ENCODE measurements around the gene RALGPS1.

Gene RALGPS1

DNA sequence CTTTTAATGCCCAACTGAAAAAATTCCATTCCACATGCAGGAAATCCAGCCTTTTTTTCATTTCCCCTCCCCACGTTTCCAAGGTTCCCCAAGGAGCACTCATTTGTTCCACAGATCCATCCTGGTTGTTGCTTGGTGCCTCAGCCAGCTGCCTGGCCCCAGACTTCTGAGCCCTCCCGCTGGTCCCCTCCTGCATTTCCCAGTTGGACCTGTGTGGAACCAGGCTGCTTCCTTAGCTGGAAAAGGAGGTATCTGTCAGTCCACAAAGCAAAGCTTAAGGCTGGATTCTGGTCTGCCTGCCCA is 163.0 kb downstream of the RALGPS1 start:
- no peak for DNase-seq (ENCODE audit: low read depth in 1 of 2, low spot score in 1 of 2)

- no peak for DNase-seq (ENCODE audit: low read depth in 1 of 2, low spot score in 1 of 2)
These were observed 163.8 kb downstream of the RALGPS1 start for GRCh38 chr9:127078336-127078735.

- no peak for DNase-seq (ENCODE audit: low read depth in 1 of 2, low spot score in 1 of 2)
These were observed 164.4 kb downstream of the RALGPS1 start for GRCh38 chr9:127078988-127079387.

DNA sequence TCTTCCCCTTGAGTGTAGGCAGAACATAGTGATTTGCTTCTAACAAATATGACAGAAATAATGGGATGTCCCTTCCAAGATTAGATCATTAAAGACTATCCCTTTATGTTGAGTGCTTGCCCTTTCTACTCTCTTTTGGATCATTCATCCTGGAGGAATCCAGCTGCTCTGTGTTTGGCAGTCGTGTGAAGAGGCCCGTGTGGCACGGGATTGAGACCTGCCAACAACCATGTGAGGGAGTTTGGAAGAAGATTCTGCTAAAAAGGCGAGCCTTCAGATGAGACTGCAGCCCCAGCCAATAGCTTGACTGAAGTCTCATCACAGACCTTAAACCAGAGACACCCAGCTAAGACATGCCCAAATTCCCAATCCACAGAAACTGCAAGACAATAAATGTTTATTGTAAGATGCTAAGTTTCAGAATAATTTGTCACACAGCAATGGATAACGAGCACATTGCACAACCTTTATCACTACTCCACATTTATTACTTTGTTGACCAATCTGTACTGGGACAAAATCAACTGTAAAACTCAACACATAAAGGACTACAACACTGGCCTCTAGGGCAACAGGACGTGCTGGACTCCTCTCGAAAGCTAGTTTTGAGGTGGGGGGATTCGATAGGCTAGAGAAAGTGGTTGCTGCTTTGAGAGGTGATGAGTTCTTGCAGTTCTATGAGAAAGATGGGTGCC is 165.0 kb downstream of the RALGPS1 start:
- no peak for DNase-seq (ENCODE audit: low read depth in 1 of 2, low spot score in 1 of 2)

DNA sequence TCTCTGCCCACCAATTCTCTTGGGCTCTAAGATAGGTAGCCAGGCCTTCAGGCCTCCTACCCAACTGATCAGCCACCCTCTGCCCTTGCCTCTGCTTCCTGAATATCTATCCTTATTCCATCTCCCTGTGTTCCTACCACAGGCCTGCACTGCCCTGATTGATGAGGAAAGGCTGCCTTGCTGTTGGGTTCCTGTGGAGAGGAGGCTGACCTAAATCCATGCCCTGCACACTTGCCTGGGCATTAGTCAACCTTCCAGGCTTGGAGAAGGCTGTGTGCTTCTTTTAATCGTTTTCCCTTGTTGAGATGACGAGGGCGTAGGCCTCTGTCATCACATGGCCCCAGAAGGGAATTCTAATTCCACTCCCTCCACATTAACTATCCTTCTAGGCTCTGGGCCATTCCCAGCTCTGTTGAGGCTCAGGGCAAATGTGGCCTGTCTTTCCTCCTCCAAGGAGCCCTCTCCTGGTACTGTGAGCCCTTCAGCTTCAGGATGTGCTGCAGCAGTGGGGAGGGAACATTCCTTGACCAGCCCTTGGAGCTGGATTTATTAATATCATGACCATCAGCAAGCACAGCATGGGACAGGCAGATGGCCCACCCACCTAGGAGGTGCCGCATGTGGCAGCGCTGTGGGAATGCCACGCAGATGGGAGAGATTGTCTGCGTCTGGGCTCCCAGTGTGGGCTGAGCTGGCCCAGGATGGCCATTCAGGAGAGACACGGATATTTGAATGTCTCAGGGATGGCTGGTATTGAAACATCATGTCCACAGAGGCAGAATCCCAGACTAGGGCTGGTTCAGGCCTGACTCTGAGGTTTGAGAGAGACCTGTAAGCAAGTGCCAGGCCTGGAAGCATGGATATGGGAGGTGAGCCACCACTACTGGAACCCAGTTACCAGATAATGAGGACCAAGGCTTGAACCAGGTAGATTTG is 166.9 kb downstream of the RALGPS1 start:
- no peak for DNase-seq (ENCODE audit: low read depth in 1 of 2, low spot score in 1 of 2)

DNA sequence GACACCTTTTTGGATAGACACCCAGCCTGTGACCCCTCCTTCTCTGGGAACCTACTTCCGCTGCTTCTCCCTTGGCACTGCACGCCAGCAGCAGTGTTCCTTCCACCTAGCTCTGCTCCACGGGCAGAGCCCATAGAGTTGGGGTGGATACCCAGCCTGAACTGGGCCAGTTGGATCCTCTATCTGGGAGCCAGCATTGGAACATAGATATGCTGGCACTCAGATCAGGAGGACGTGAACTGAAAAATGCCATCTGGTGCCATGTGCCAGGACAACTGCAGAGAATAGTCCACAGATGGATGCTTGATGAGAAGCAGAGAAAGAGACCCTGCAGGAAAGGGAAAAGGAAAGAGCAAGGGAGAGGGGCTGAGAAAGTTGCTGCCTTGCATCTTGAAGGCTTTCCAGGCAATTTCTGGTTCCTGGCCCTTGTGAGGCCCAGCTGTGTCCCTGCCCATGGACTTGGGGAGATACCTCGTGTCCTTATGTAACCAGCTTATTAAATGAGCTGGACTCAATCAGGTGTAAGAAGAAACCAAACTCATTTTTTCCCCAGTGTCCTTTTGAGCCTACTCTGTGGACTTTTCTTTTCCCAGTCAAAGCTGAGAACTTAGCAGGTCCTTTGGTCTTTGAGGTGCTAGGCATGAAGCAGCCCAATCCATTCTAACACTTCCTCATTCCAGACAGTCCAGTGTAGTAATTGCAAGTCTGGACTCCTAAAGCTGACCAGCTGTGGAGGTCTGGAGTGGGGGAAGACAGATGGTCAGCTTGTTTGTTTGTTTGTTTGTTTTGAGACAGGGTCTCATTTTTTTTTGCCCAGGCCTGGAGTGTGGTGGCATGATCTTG is 168.8 kb downstream of the RALGPS1 start:
- DNase-seq (ENCODE audit: low read depth in 1 of 2, low spot score in 1 of 2), result no peak

DNA sequence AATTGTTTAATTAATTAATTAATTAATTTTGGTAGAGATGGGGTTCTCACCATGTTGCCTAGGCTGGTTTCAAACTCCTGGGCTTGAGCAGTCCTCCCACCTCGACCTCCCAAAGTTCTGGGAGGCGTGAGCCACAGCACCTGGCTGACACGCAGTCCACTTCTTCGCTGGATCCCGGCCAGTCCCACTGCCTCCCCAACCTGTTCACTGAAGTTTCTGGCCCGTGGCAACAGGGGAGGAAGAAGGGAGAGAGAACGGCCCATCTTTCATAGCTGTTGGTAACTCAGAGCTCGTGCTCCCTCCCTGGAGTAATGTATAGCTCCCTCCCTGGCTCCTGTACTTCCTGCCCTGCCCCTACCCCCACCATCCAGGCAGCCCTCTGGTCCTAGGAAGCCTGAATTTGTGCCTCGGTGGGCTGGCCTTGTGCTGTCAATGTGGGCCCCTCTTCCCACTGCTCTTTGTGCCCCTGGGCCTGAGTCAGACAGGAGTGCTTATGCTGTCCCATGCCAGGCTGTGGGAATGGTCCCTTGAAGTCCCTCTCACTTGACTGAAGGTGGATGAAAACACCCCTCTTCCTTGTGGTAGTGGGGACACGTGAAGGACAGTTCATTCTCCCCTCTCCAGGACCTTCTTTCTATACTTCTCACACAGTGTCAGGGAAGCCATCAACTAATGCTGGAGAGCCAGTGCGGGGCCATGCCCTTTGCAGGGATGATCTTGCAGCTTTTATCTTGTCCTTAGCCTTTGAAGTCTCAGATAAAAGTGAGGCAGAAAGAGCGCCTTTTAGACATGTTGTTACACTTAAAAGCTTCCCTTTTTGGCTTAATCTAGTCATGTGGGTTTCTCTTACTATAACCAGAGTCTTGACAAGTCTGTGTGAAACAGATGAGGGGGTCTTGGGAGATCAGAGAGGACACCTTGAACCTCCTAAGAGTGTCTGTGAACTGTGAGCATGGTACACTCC is 169.8 kb downstream of the RALGPS1 start:
- no peak for DNase-seq (ENCODE audit: low read depth in 1 of 2, low spot score in 1 of 2)

DNA sequence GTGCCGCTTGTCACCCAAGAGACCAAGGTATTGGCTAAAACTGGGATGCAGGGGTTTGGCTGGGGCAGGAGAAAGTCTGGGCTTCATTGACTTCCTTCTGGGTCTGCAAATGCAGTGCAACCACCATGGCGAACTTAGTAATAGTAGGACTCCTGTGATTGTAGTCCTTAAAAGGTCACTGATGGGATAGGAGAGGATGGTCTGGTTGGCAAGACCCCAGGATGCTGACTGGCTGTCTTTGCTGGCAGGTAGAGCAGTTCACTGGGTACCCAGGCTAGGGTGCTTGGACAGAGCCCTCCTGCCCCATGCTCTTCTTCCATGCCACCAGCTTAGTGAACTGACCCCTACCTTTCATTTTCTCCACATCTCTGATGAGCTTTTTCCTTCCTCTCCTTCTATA is 170.6 kb downstream of the RALGPS1 start:
- no peak for DNase-seq (ENCODE audit: low read depth in 1 of 2, low spot score in 1 of 2)

DNA sequence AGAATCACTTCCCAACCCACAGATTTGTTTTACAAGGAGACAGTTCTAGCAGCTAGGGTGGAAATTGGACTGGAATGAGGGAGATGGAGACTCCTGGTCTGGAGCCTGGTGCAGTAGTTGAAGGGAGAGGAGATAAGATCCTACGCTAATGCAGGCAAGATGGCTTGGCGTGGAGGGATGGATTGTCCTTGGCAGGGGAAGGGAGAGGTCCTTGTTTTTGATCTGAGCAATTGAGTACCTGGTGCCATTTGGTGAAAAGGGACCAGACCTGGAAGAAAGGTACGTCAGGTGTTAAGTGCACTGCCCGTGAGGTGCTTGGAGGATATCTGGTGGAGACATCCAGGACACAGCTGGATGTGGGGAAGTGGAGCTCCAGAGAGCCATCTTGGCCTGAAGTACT is 172.2 kb downstream of the RALGPS1 start:
- no peak for DNase-seq (ENCODE audit: low read depth in 1 of 2, low spot score in 1 of 2)

DNA sequence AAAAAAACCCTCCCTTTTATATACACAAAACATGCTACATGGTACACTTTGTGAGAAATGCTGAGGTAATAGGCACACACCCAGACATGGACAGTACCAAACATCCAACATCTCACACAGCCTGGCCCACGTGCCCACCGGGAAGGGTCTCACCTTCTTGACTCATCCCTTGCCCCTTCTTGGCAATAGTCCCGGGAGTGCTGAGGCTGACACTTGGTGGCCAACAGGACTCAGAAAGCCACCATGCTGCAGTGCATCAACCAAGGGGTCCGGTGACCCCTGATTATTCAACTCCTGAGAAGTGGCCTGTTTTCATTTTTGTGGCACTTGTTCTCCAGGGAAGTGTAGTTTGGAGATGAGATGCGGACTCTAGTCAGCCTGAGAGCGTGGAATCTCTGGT is 172.8 kb downstream of the RALGPS1 start:
- DNase-seq (ENCODE audit: low read depth in 1 of 2, low spot score in 1 of 2), result no peak

DNA sequence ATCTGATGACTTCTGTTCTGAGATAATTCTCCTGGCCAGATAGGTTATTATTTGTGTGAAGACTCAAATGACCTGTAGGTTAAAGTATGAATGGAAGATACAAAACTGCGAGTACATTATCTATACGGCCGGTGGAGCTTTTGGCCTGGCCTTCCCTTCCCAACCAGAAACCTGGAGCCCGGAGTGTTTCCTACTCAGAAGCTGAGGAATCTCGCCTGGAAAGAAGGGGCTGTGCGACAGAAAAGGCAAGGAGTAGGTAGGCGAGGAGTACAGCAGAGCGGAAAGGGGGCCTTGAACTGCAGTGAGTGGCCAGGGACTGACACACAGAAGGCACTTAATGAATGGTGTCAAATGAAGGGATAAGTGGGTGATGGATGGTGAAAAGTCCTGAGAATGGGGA is 173.3 kb downstream of the RALGPS1 start:
- DNase-seq (ENCODE audit: low read depth in 1 of 2, low spot score in 1 of 2), result no peak

DNA sequence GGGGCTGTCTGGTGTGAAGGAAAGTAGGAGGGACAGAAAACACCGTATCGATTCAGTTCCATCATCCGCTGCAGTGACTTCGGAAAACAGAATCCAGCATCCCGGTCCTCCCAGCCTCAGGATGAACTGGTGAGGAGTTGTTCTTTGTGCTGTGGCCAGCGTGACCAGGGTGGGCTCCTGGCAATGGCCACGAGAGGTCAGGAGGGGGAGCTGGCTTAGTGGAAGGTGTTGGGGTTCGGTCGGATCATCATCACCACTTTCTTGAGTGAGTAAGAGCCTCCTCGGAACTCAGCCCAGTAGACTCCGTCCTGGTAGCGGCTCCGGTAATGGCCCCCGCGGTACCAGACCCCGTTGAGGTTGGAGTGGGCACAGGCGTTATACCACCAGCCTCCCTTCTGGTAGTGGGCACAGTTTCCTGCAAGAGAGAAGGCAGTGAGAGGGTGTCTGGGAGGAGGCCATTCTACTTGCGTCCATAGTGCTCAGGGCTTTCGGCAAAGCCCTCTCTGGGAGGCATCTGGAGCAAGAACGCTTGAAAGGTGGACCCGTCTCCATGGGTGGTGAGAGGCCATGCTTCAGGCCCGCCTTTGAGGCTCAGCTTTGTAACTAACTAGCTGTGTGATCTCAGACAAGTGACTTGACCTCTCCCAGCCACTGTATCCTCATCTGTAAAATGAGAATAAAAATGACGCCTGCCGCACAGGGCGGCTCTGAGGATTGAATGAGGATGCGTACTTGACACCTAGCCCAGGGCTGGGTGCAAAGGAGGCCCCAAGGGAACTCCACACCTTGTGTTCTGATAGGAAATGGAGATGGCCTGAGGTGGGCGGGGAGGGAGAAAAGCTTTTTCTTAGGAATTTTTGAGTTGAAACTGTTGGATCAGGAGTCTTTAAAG is 174.4 kb downstream of the RALGPS1 start:
- DNase-seq (ENCODE audit: low read depth in 1 of 2, low spot score in 1 of 2), result no peak

GRCh38 chr9:127089631-127090081 is 175.1 kb downstream of the RALGPS1 start:
- no peak for DNase-seq (ENCODE audit: low read depth in 1 of 2, low spot score in 1 of 2)

GRCh38 chr9:127090341-127090985 is 175.9 kb downstream of the RALGPS1 start:
- no peak for DNase-seq (ENCODE audit: low read depth in 1 of 2, low spot score in 1 of 2)

DNA sequence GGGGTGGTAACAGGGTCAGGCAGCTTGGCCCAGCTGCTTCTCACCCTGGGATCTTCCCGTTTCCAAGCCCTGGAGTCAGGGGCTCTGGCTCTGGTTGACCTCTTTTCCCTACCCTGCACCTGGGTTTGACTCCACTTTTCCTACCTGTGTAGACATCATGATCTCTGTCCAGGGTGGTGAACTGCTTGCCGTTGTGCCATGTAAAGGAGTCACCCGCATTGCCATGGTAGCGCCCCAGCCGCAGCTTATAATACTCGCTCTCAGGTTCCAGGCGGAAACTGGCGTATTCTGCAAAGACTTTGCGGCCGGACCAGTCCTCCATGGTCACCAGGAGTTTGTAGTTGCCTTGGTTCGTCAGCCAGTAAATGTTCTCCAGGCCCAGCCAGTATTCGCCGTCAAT is 176.9 kb downstream of the RALGPS1 start:
- DNase-seq (ENCODE audit: low read depth in 1 of 2, low spot score in 1 of 2), result no peak

- no peak for DNase-seq (ENCODE audit: low read depth in 1 of 2, low spot score in 1 of 2)
These were observed 177.5 kb downstream of the RALGPS1 start for GRCh38 chr9:127092041-127092608.

DNA sequence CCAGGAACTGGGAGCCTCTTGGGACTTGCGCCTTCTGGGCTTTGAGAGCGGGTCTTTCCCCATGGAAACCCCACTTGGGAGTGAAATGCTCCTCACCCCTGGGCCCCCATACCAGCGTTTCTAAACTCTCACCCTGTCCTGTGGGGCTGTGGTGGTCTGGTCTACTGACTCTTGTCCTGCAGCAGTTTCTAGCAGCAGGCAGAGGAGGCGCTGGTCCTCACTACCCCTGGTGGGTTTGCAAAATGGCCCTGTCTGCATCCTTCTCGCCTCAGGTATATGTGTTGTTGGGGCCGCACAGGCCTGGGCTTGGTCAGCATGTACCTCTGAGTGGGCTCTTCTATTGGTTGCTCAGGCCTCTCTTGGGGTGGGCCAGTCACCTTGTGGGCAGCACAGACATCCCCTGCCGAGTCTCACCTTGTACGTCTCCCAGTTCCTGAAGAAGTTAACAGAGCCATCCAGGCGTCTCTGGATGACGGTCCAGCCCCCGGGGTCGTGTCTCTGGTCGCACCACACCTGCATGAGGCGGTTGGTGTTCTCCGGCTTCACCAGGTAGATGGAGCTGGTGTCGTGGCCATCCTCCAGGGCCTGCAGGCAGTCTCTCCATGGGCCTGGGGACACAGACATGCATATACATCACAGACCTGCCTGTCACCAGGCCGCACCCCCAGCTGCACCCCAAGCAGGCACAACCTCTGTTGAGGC is 178.9 kb downstream of the RALGPS1 start:
- no peak for DNase-seq (ENCODE audit: low read depth in 1 of 2, low spot score in 1 of 2)

DNA sequence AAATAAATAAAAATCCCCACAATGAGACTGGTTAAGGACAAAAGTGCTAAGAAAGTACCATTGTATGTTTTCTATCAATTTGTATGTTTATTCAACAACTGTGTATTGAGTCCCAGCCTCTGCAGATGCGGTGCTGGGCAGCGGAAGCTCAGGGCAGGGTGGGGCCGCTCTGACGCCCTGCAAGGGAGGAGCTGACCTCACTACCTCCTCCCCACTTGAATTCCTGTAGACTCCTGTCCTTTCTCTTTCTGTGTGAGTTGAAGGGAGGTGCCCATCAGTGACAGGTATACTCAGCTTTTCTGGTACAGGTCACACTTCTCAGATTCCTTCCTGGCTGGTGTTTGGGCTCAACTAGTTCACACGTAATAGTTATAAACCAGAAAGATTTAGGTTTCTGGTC is 180.8 kb downstream of the RALGPS1 start:
- DNase-seq (ENCODE audit: low read depth in 1 of 2, low spot score in 1 of 2), result no peak
